Inferior parietal cortex (tissue), 1 donor: ENCODE results near the gene INPP4B.
A peak's percentile ranks its signal among the peaks of the same experiment; 100 is the strongest.
"Not testable (repeated sequence)": the region's sequence is repeated elsewhere in the genome, so short reads cannot be mapped to it uniquely, and the experiment has no call there.

ENCODE experiments used
- DNase-seq: peaks from one replicate; pipeline ENCODE4 v3.0.0-alpha.2; 2016; ENCODE audit errors: extremely low spot score

The INPP4B gene

GRCh38 chr4:142826503-142827241, 19.4 kb downstream of the INPP4B start:
- no peak for DNase-seq

- DNase-seq, result no peak
Measured at GRCh38 chr4:142824368-142824767, 21.7 kb downstream of the INPP4B start.

- DNase-seq, result no peak
Measured at GRCh38 chr4:142823796-142824195, 22.3 kb downstream of the INPP4B start.

- DNase-seq, result no peak
Measured at GRCh38 chr4:142818476-142818875, 27.6 kb downstream of the INPP4B start.

- no peak for DNase-seq
Measured at GRCh38 chr4:142818031-142818430, 28.1 kb downstream of the INPP4B start.

GRCh38 chr4:142817442-142817841, 28.7 kb downstream of the INPP4B start:
- peak; percentile 20 for DNase-seq

GRCh38 chr4:142815834-142816233, 30.3 kb downstream of the INPP4B start:
- DNase-seq, result no peak

GRCh38 chr4:142813388-142813787, 32.7 kb downstream of the INPP4B start:
- no peak for DNase-seq

- DNase-seq, result no peak
Measured at GRCh38 chr4:142812091-142812490, 34.0 kb downstream of the INPP4B start.

GRCh38 chr4:142811034-142811433, 35.1 kb downstream of the INPP4B start:
- DNase-seq, result no peak

- DNase-seq, result no peak
Measured at GRCh38 chr4:142809559-142809958, 36.5 kb downstream of the INPP4B start.

- DNase-seq, result not testable (repeated sequence)
Measured at GRCh38 chr4:142803879-142804278, 42.2 kb downstream of the INPP4B start.

- DNase-seq, result no peak
Measured at GRCh38 chr4:142801966-142802365, 44.1 kb downstream of the INPP4B start.

- DNase-seq, result no peak
Measured at GRCh38 chr4:142781114-142781513, 65.0 kb downstream of the INPP4B start.

GRCh38 chr4:142778900-142779299, 67.2 kb downstream of the INPP4B start:
- DNase-seq, result peak; percentile 26

- no peak for DNase-seq
Measured at GRCh38 chr4:142778430-142778829, 67.7 kb downstream of the INPP4B start.

GRCh38 chr4:142777045-142777743, 68.9 kb downstream of the INPP4B start:
- no peak for DNase-seq

GRCh38 chr4:142776026-142776425, 70.1 kb downstream of the INPP4B start:
- no peak for DNase-seq

- DNase-seq, result peak; percentile 25
Measured at GRCh38 chr4:142773505-142773904, 72.6 kb downstream of the INPP4B start.

- DNase-seq, result no peak
Measured at GRCh38 chr4:142762280-142762679, 83.8 kb downstream of the INPP4B start.

GRCh38 chr4:142752202-142752786, 93.8 kb downstream of the INPP4B start:
- no peak for DNase-seq

GRCh38 chr4:142743121-142743825, 102.8 kb downstream of the INPP4B start:
- no peak for DNase-seq
